BE2C (cell line): ENCODE data around the gene ADCY7.

Experiments
- DNase-seq: peaks from one replicate; pipeline ENCODE4 v3.0.0-alpha.2; 2020
- H3K27me3 ChIP-seq: fragments of 250-450 bp; sonication (Bioruptor Pico); 2 replicates; pipeline ENCODE4 v1.5.1; 2020; ENCODE audit warnings: mild to moderate bottlenecking
- H3K36me3 ChIP-seq: fragments of 250-450 bp; sonication (Bioruptor Pico); 2 replicates; pipeline ENCODE4 v1.5.1; 2020; ENCODE audit warnings: mild to moderate bottlenecking
- H3K4me1 ChIP-seq: fragments of 250-450 bp; sonication (Bioruptor Pico); 2 replicates; pipeline ENCODE4 v1.5.1; 2020
- H3K4me3 ChIP-seq: 2 replicates; pipeline ENCODE4 v1.5.1; 2011; ENCODE audit warnings: low read depth, low read length
- H3K9me3 ChIP-seq: fragments of 250-450 bp; sonication (Bioruptor Pico); 2 replicates; pipeline ENCODE4 v1.5.1; 2020
- TF ChIP-seq, protein P1 (sequence below): IDR thresholded peaks from 2 replicates; pipeline ENCODE4 v1.5.1; 2012; ENCODE audit warnings: mild to moderate bottlenecking, low read depth, low read length

Gene ADCY7

GRCh38 chr16:50315346-50315997, 49.1 kb downstream of the ADCY7 start:
- Histone ChIP-seq H3K4me1 (peaks cover 2% of the 10 kb centered on the region; the same call in 1 of the 2 replicates), H3K4me3 (no peak overlapping the region), H3K27me3 (no peaks in the 10 kb centered on the region), H3K9me3 (no peaks in the 10 kb centered on the region), H3K36me3 (peaks cover 73% of the 10 kb centered on the region)
- DNase-seq: peak; percentile 48
- TF ChIP-seq, protein P1, sequence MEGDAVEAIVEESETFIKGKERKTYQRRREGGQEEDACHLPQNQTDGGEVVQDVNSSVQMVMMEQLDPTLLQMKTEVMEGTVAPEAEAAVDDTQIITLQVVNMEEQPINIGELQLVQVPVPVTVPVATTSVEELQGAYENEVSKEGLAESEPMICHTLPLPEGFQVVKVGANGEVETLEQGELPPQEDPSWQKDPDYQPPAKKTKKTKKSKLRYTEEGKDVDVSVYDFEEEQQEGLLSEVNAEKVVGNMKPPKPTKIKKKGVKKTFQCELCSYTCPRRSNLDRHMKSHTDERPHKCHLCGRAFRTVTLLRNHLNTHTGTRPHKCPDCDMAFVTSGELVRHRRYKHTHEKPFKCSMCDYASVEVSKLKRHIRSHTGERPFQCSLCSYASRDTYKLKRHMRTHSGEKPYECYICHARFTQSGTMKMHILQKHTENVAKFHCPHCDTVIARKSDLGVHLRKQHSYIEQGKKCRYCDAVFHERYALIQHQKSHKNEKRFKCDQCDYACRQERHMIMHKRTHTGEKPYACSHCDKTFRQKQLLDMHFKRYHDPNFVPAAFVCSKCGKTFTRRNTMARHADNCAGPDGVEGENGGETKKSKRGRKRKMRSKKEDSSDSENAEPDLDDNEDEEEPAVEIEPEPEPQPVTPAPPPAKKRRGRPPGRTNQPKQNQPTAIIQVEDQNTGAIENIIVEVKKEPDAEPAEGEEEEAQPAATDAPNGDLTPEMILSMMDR: 0 out of 2 replicates have a peak, but pooled peaks have one; percentile 15

DNA sequence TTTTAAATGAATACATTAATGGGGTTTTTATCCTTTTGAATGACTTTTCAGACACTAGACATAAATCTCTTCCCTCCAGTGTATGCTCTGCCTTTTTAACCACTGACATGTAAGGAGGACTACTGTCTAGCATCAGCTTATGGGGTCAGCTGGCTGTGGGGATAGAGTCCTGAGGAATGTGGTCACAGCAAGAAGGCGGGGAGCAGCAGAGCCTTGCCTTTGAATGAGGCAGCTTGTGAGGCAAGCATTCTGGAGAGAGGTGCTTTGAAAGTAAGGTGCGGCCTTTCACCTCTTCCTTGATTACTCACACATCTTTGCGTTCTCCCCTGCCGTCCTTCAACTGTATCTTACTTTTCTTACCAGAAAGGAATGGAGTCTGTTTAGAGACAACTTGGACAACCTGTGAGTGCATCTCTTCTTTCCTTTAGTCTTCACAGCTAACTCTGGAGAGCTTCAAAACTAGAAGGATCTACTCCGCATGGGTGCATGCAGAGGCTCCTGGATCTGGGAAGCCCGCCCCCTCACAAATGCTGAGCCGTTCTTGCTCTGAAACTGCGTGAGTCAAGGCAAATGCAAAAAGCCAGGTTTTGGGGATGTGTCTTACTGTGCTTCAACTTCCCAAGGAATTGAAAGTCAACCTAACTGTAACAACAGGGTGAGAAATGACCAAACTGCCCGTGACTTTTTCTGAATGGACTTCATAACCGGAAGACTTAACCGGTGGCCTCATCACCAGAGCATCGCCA, 49.9 kb downstream of the ADCY7 start:
- Histone ChIP-seq H3K36me3 (peaks cover 76% of the 10 kb centered on the region), H3K9me3 (no peaks in the 10 kb centered on the region), H3K4me1 (peaks cover 2% of the 10 kb centered on the region; the same call in 1 of the 2 replicates), H3K4me3 (no peak overlapping the region), H3K27me3 (no peaks in the 10 kb centered on the region)
- TF ChIP-seq, protein P1: no peak
- DNase-seq: no peak

GRCh38 chr16:50316848-50317630, 50.7 kb downstream of the ADCY7 start:
- DNase-seq: no peak
- TF ChIP-seq, protein P1: no peak
- no peaks in the 10 kb centered on the region for H3K27me3 ChIP-seq
- H3K9me3 ChIP-seq: no peaks in the 10 kb centered on the region
- H3K36me3 ChIP-seq: peaks cover 76% of the 10 kb centered on the region
- H3K4me1 ChIP-seq: peaks cover 2% of the 10 kb centered on the region; the same call in 1 of the 2 replicates
- no peak overlapping the region for H3K4me3 ChIP-seq

DNA sequence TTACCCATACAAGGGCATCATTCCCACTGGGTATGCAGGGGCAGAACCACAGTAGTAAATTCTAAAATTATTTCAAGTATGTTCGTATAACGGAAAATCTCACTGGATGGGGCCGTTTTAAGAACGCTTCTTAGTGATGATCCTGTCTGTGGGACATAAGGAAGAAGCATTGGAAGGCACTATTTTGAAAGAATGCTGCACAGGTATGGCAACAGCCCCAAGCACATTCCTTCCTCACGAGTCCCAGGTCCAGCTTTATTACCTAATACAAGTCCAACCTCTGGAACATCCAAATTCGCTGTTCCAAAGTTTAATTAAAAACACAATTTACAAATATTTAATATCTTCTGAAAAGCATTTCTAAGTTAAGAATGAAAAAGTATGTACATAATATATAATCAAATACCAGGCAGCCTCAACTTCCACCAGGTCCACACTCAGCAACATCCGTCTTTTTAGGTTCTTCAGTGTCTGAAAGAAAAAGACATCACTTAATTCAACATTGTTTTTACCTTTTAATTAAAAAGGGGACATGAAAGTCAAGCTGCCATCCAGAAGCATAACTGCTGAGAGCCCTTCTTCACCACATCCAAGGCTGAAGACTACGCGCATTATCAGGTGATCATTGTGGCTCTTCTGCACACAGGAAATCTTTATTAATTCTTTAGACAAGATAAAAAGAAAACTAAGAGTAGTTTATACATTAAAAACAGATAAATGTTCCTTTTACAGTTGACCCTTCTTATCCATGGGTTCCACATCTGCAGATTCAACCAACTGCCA, 52.6 kb downstream of the ADCY7 start:
- Histone ChIP-seq H3K27me3 (no peaks in the 10 kb centered on the region), H3K4me3 (no peak overlapping the region), H3K36me3 (peaks cover 69% of the 10 kb centered on the region), H3K4me1 (peaks cover 2% of the 10 kb centered on the region; the same call in 1 of the 2 replicates), H3K9me3 (no peaks in the 10 kb centered on the region)
- TF ChIP-seq, protein P1: no peak
- no peak for DNase-seq

DNA sequence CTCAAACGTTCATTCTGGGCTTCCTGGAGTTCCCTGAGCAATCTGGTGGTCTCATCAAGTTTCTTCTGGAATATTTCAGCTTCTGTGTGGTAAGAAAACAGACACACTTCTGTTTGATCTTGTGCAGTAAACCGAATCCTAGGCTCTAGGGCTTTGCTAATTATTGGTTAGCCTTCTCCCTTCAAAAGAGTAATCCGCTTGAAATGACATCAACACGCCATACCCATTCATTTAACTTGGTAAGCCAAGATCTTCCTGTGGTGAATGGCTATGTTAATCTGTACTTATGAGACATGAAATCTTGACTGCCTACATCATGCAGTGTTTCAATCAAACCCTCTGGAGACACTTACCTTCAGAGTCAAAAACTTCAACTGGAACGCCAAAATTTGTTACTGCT, 54.0 kb downstream of the ADCY7 start:
- Histone ChIP-seq H3K36me3 (peaks cover 69% of the 10 kb centered on the region), H3K4me1 (peaks cover 2% of the 10 kb centered on the region; the same call in 1 of the 2 replicates), H3K9me3 (no peaks in the 10 kb centered on the region), H3K4me3 (no peak overlapping the region), H3K27me3 (no peaks in the 10 kb centered on the region)
- no peak for DNase-seq
- TF ChIP-seq, protein P1: no peak
